ENCODE measurements around the gene PFN4. TPM values are rescaled to one million over a fixed set of nuclear protein-coding genes. Genes with fewer than 3 reads are reported as not detected.

PFN4 gene
- total RNA-seq, 1 experiment from 2014 or later = not detected

DNA sequence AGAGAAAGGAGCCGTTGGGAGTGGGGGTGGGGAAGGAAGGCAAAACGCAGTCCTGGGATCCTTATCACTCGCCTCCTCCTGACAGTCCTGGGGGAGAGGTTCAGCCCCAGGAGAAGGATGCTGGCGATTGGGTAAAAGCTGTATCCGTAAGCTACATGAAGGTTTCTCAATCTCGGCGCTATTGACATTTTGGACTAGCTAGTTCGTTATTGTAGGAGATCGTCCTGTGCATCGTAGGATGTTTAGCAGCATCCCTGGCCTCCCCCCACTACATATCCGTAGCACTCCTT lies 38.0 kb downstream of the PFN4 start:
- H3K36me3 ChIP-seq (ENCODE audit: control insufficient read depth in 1 of 2, insufficient read depth in 2 of 2, low read length in 2 of 2) = no peaks in the 10 kb centered on the region; a peak in 1 of 4 replicates
- intact Hi-C loops (cut with micrococcal nuclease) = loop anchor here (2.0 kb wide), 2 partner anchors 38 to 96 kb away; partner anchors contain the start of genes FAM228B and PFN4
- peak overlapping the region; percentile 95 for H3K27ac ChIP-seq (ENCODE audit: low read depth, low read length)
- H2AFZ ChIP-seq (ENCODE audit: low read depth, low read length, poor library complexity, severe bottlenecking) = peak overlapping the region; percentile 88
- no TSS peak for BruUV-seq (replicated peaks)
- ATAC-seq (no peak), DNase-seq (ENCODE audit: low read depth, low spot score) (no peak)
- no peaks in the 10 kb centered on the region for H3K9me2 ChIP-seq (ENCODE audit: insufficient read depth)
- peak overlapping the region; percentile 71 to 72 for H3K4me3 ChIP-seq (replicated peaks in 1 of 2; ENCODE audit: low read depth in 1 of 2, low read length in 2 of 2)
- H3K9ac ChIP-seq (ENCODE audit: low read length) = peak overlapping the region; percentile 68
- ChIA-PET CTCF (interaction anchor here (1.1 to 3.4 kb wide), 6 partner anchors 9 to 261 kb away, joined by 4 to 26 read pairs (median 7); partner anchors contain the start of genes SF3B6 and WDCP), POLR2A (interaction anchor here (1.5 to 3.3 kb wide), 2 partner anchors 36 to 158 kb away, joined by 4 to 19 read pairs; partner anchors contain the start of gene ATAD2B), RAD21 (ENCODE audit: low non-redundant PET in 1 of 2, low total read pairs in 2 of 2, uncharacterized antibody in 2 of 2, unreplicated experiment in 2 of 2) (no interaction called here)
- H3K9me3 ChIP-seq (ENCODE audit: control insufficient read depth in 1 of 2, insufficient read depth in 1 of 2, low read depth in 1 of 2, low read length in 2 of 2) = no peaks in the 10 kb centered on the region
- peak overlapping the region; percentile 83 for H3K4me2 ChIP-seq (ENCODE audit: low read length)
- TF ChIP-seq, protein P1, sequence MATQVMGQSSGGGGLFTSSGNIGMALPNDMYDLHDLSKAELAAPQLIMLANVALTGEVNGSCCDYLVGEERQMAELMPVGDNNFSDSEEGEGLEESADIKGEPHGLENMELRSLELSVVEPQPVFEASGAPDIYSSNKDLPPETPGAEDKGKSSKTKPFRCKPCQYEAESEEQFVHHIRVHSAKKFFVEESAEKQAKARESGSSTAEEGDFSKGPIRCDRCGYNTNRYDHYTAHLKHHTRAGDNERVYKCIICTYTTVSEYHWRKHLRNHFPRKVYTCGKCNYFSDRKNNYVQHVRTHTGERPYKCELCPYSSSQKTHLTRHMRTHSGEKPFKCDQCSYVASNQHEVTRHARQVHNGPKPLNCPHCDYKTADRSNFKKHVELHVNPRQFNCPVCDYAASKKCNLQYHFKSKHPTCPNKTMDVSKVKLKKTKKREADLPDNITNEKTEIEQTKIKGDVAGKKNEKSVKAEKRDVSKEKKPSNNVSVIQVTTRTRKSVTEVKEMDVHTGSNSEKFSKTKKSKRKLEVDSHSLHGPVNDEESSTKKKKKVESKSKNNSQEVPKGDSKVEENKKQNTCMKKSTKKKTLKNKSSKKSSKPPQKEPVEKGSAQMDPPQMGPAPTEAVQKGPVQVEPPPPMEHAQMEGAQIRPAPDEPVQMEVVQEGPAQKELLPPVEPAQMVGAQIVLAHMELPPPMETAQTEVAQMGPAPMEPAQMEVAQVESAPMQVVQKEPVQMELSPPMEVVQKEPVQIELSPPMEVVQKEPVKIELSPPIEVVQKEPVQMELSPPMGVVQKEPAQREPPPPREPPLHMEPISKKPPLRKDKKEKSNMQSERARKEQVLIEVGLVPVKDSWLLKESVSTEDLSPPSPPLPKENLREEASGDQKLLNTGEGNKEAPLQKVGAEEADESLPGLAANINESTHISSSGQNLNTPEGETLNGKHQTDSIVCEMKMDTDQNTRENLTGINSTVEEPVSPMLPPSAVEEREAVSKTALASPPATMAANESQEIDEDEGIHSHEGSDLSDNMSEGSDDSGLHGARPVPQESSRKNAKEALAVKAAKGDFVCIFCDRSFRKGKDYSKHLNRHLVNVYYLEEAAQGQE (IDR thresholded peaks at IDR 0.05; ENCODE audit: low read depth) = no peak
- TF ChIP-seq ZNF274 (IDR thresholded peaks at IDR 0.05; ENCODE audit: low read depth, low read length) (no peak), JUND (IDR thresholded peaks at IDR 0.05) (no peak), CEBPB (IDR thresholded peaks at IDR 0.05; ENCODE audit: low read depth) (no peak), SRF (IDR thresholded peaks at IDR 0.05; ENCODE audit: low read depth) (no peak), CBX3 (IDR thresholded peaks at IDR 0.05; ENCODE audit: low read depth) (no peak), SIN3A (IDR thresholded peaks at IDR 0.05; ENCODE audit: low read depth) (no peak), ELF1 (IDR thresholded peaks at IDR 0.05; ENCODE audit: borderline replicate concordance, low read depth) (no peak), SP1 (IDR thresholded peaks at IDR 0.05; ENCODE audit: low read depth) (no peak), TCF7L2 (IDR thresholded peaks at IDR 0.05; ENCODE audit: borderline replicate concordance, extremely low read depth, insufficient read depth, insufficient read length) (no peak), YY1 (IDR thresholded peaks at IDR 0.05; ENCODE audit: extremely low read depth, insufficient replicate concordance, low read depth, low read length) (no peak)
- TF ChIP-seq, protein P2, sequence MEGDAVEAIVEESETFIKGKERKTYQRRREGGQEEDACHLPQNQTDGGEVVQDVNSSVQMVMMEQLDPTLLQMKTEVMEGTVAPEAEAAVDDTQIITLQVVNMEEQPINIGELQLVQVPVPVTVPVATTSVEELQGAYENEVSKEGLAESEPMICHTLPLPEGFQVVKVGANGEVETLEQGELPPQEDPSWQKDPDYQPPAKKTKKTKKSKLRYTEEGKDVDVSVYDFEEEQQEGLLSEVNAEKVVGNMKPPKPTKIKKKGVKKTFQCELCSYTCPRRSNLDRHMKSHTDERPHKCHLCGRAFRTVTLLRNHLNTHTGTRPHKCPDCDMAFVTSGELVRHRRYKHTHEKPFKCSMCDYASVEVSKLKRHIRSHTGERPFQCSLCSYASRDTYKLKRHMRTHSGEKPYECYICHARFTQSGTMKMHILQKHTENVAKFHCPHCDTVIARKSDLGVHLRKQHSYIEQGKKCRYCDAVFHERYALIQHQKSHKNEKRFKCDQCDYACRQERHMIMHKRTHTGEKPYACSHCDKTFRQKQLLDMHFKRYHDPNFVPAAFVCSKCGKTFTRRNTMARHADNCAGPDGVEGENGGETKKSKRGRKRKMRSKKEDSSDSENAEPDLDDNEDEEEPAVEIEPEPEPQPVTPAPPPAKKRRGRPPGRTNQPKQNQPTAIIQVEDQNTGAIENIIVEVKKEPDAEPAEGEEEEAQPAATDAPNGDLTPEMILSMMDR (IDR thresholded peaks at IDR 0.05 in 2 of 3, conservative IDR thresholded peaks at IDR 0.05 in 1 of 3; ENCODE audit: borderline replicate concordance in 1 of 3, insufficient read depth in 1 of 3, low read depth in 2 of 3, low read length in 2 of 3) = no peak
- H3K4me1 ChIP-seq (ENCODE audit: control insufficient read depth in 1 of 2, insufficient read depth in 2 of 2, low read length in 2 of 2) = peaks cover 11 to 20% of the 10 kb centered on the region in 2 experiments
- no peaks in the 10 kb centered on the region for H4K20me1 ChIP-seq (ENCODE audit: insufficient read depth)
- no peaks in the 10 kb centered on the region for H3K79me2 ChIP-seq (ENCODE audit: insufficient read depth, low read length)
- H3K27me3 ChIP-seq (ENCODE audit: insufficient read depth, low read length) = no peaks in the 10 kb centered on the region

Data from HCT116 (cell line).